CD4-positive, alpha-beta T cell (primary cell): ENCODE results near the gene PRPF31. TPM values are rescaled to one million over a fixed set of nuclear protein-coding genes. Genes with fewer than 3 reads are reported as not detected.

ENCODE experiments used
- ATAC-seq: fragments of 200-7000 bp; cut with Tn5 transposase; one replicate; pipeline ENCODE4 v1.10.0; 2022; ENCODE audit warnings: mild to moderate bottlenecking; ENCODE audit not compliant: poor library complexity
- CTCF ChIA-PET: fragments of 350-600 bp; sonication (Branson Sonifier 250); formaldehyde crosslinking; loops from one replicate; lab custom pipeline; 2021; ENCODE audit warnings: antibody characterized with exemption, inconsistent platforms; lab: Charles Lee
- POLR2A ChIA-PET: fragments of 350-600 bp; sonication (Branson Sonifier 250); formaldehyde crosslinking; loops from one replicate; lab custom pipeline; 2021; ENCODE audit warnings: antibody characterized with exemption, inconsistent platforms; lab: Charles Lee
- DNase-seq, 14 experiments: peaks; one replicate each; pipeline ENCODE4 v3.0.0-alpha.2; 2013 to 2020; ENCODE audit warnings: mixed read lengths in 2 of 14
- H3K27ac ChIP-seq, 2 donors: one replicate each; pipeline versions ENCODE4 v1.5.1 to v1.7.0; 2013; ENCODE audit warnings: low read length in 2 of 2, low read depth in 1 of 2, mild to moderate bottlenecking in 1 of 2
- H3K27me3 ChIP-seq, 2 experiments: 1 replicate in 1 of 2; 2 replicates in 1 of 2; pipeline versions ENCODE4 v1.6.1 to v1.7.0; 2013; ENCODE audit warnings: low read length in 2 of 2, control low read depth in 1 of 2, mild to moderate bottlenecking in 1 of 2, moderate library complexity in 1 of 2; ENCODE audit not compliant: insufficient read depth in 2 of 2, control insufficient read depth in 1 of 2
- H3K36me3 ChIP-seq: one replicate; pipeline ENCODE4 v1.6.1; 2013; ENCODE audit warnings: low read length, control low read depth; ENCODE audit not compliant: insufficient read depth
- H3K4me1 ChIP-seq: one replicate; pipeline ENCODE4 v1.6.1; 2013; ENCODE audit warnings: low read length, control low read depth; ENCODE audit not compliant: insufficient read depth
- H3K4me3 ChIP-seq: one replicate; pipeline ENCODE4 v1.5.1; 2013; ENCODE audit warnings: mild to moderate bottlenecking, low read length, moderate library complexity
- H3K9me3 ChIP-seq, 2 experiments: 1 replicate in 1 of 2; 2 replicates in 1 of 2; pipeline versions ENCODE4 v1.6.1 to v1.7.0; 2013; ENCODE audit warnings: low read length in 2 of 2, mild to moderate bottlenecking in 2 of 2, control low read depth in 1 of 2, moderate library complexity in 1 of 2; ENCODE audit not compliant: control insufficient read depth in 1 of 2, insufficient read depth in 1 of 2
- H3K27ac Mint-ChIP-seq: one replicate; pipeline ENCODE4 v1.8.0; 2020; ENCODE audit warnings: mixed read lengths
- H3K27me3 Mint-ChIP-seq: one replicate; pipeline ENCODE4 v1.8.0; 2021; ENCODE audit warnings: mixed read lengths
- H3K36me3 Mint-ChIP-seq: one replicate; pipeline ENCODE4 v1.8.0; 2021; ENCODE audit warnings: low read depth, mixed read lengths
- H3K4me1 Mint-ChIP-seq: one replicate; pipeline ENCODE4 v1.8.0; 2021; ENCODE audit warnings: low read depth, mixed read lengths
- H3K4me3 Mint-ChIP-seq: one replicate; pipeline ENCODE4 v1.8.0; 2020; ENCODE audit warnings: mild to moderate bottlenecking, mixed read lengths
- H3K9me3 Mint-ChIP-seq: one replicate; pipeline ENCODE4 v1.8.0; 2020; ENCODE audit warnings: mixed read lengths
- intact Hi-C, 2 experiments: fragments of 100-400 bp; cut with DNase I in 1 of 2; cut with micrococcal nuclease in 1 of 2; formaldehyde crosslinking; loops; one replicate each; pipeline versions ENCODE4 v1.15.1 to v1.9.0; 2023 to 2025; cut with DNase I, micrococcal nuclease
- total RNA-seq, 174 experiments: library from RNA in 2 of 174; stranded (reverse) in 2 of 174; gene quantifications; one replicate each; pipeline ENCODE4 v1.2.3 and lab custom pipeline; 2021 to 2026
- TF ChIP-seq, protein P1 (sequence below): fragments of 200-600 bp; IDR thresholded peaks from one replicate; pipeline ENCODE4 v1.8.0; 2022; ENCODE audit warnings: antibody characterized with exemption, mild to moderate bottlenecking

PRPF31 gene
- total RNA-seq, 2 experiments from 2014 or later = 52.9 to 55.9 TPM

DNA sequence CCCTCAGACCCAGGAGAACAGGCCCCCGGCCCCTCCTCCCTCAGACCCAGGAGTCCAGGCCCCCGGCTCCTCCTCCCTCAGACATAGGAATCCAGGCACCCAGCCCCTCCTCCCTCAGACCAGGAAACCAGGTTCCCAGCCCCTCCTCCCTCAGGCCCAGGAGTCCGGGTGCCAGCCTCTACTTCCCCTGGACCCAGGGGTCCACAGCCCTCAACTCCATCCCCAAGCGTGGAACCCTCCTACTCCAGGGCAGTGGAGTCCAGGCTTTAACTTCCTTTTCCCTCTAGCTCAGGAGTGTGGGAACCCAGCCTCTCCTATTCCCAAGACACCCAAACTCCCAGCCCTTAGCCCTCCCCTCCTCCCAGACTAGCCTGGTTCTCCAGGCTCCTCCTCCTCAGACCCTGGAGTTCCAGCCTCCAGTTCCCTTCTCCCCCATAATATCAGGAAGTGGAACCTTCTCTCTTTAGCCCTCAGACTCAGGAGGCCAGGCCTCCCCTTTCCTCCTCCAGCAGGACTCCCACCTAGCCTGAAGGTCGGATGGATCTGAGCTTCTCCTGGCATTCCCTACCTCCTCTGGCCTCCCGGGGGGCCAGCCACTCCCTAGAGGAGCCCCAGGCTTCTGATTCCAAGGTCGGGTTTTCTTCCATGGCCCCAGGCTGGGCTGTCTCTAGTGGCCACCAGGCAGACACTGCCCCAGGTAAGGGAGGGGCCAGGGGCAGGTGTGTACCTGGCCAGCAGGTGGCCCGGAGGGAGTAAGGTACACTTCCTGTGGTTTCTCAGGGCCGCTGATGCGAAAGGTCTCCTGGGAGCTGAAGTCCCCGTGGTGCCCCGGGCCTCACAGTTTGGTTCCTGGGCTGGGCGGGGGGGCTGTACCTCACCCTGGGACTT lies 57.2 kb downstream of the PRPF31 start, which contains the start of gene TMC4:
TSS of gene TMC4 (minus strand) at position 690 of the 888 bp plus-strand sequence. CDS start at position 647, 43 bp downstream.
- no peak within 1 kb of the TSS for H3K4me3 Mint-ChIP-seq
- H3K36me3 ChIP-seq = peaks cover 3% of the 10 kb centered on the region
- H3K27ac ChIP-seq = no peak within 1 kb of the TSS
- no peaks in the 10 kb centered on the region for H3K36me3 Mint-ChIP-seq
- H3K4me1 Mint-ChIP-seq = no peaks in the 10 kb centered on the region
- ATAC-seq (no peak), DNase-seq (peak in 2 of 14 experiments; percentile 25 to 46)
- no peaks in the 10 kb centered on the region for H3K27me3 Mint-ChIP-seq
- no peaks in the 10 kb centered on the region for H3K27me3 ChIP-seq
- peaks cover 19% of the 10 kb centered on the region for H3K4me1 ChIP-seq
- intact Hi-C loops = no loop called here
- TF ChIP-seq, protein P1, sequence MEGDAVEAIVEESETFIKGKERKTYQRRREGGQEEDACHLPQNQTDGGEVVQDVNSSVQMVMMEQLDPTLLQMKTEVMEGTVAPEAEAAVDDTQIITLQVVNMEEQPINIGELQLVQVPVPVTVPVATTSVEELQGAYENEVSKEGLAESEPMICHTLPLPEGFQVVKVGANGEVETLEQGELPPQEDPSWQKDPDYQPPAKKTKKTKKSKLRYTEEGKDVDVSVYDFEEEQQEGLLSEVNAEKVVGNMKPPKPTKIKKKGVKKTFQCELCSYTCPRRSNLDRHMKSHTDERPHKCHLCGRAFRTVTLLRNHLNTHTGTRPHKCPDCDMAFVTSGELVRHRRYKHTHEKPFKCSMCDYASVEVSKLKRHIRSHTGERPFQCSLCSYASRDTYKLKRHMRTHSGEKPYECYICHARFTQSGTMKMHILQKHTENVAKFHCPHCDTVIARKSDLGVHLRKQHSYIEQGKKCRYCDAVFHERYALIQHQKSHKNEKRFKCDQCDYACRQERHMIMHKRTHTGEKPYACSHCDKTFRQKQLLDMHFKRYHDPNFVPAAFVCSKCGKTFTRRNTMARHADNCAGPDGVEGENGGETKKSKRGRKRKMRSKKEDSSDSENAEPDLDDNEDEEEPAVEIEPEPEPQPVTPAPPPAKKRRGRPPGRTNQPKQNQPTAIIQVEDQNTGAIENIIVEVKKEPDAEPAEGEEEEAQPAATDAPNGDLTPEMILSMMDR = no peak
- CTCF ChIA-PET = interaction anchor here (1.1 kb wide), 1 partner anchor 14 kb away, joined by 4 read pairs; no protein-coding TSS in a partner anchor
- no peaks in the 10 kb centered on the region for H3K9me3 ChIP-seq
- POLR2A ChIA-PET = interaction anchor here (0.6 to 2.3 kb wide), 3 partner anchors 18 to 36 kb away, joined by 3 to 8 read pairs (median 3); partner anchors contain the start of genes CNOT3 and TSEN34
- H3K9me3 Mint-ChIP-seq = no peaks in the 10 kb centered on the region
- no peak within 1 kb of the TSS for H3K27ac Mint-ChIP-seq
- no peak within 1 kb of the TSS for H3K4me3 ChIP-seq

DNA sequence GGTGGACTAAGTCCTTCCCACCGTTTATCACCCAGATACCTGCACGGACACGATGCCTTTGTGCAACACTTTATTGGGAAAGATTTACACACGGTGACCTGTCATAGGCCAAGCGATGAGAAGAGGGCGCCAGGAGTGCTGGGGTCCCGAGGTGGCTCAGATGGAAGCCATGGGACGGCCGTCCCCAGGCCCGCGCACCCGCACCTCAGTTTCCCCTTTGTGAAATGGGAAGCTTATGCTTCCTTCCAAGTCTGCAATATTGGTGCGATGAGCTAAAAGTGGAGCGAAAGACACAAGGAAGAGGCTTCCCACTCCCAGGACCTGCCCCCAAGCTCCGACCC lies 57.8 kb downstream of the PRPF31 start:
- TF ChIP-seq, protein P1 = no peak
- Mint-ChIP-seq H3K9me3 (no peaks in the 10 kb centered on the region), H3K27me3 (no peaks in the 10 kb centered on the region), H3K36me3 (peaks cover 3% of the 10 kb centered on the region), H3K27ac (no peak overlapping the region), H3K4me3 (no peak overlapping the region), H3K4me1 (no peaks in the 10 kb centered on the region)
- H3K4me1 ChIP-seq = peaks cover 16% of the 10 kb centered on the region
- no peak overlapping the region for H3K4me3 ChIP-seq
- intact Hi-C loops = no loop called here
- no peaks in the 10 kb centered on the region for H3K9me3 ChIP-seq
- POLR2A ChIA-PET = interaction anchor here (0.6 to 2.3 kb wide), 3 partner anchors 18 to 36 kb away, joined by 3 to 8 read pairs (median 3); partner anchors contain the start of genes CNOT3 and TSEN34
- ATAC-seq (no peak), DNase-seq (no peak)
- CTCF ChIA-PET = interaction anchor here (1.1 kb wide), 1 partner anchor 13 kb away, joined by 4 read pairs; no protein-coding TSS in a partner anchor
- peaks cover 3% of the 10 kb centered on the region for H3K36me3 ChIP-seq
- no peak overlapping the region for H3K27ac ChIP-seq
- no peaks in the 10 kb centered on the region for H3K27me3 ChIP-seq

DNA sequence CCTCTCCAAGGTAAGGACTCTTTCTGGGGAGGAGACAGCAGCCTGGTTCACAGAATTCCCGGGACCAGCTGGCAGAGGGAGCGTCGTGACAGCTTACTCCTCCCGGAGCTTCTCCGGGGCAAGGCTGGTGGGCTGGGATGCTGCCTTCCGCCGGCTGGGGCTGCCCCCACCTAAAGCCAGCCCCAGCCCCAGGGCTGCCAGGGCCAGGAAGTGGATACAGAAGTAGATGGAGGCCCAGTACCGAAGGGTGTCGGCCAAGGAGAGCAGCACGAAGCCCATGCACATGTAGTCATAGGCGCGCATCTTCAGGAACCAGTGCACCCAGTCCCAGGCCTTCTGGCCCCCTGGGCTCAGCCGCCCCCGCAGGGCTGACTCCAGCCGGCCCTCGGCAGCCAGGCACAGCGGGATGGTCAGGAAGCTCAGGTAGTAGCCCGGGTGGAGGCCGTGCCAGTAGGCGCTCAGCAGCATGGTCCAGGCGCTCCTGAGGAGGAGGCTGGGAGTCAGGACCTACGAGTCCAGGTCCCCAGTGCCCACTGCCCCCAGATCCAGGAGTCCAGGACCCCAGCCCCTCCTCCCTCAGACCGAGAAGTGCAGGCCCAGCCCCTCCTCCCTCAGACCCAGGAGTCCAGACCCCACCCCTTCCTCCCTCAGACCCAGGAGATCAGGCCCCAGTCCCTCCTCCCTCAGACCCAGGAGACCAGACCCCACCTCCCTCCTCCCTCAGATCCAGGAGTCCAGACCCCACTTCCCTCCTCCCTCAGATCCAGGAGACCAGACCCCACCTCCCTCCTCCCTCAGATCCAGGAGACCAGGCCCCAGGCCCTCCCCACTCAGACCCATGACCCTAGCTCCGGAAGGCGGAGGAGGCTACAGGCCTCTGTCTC lies 58.6 kb downstream of the PRPF31 start:
- no peaks in the 10 kb centered on the region for H3K27me3 Mint-ChIP-seq
- Histone ChIP-seq H3K4me3 (no peak overlapping the region), H3K27ac (no peak overlapping the region), H3K4me1 (peaks cover 12% of the 10 kb centered on the region), H3K36me3 (peaks cover 3% of the 10 kb centered on the region), H3K27me3 (no peaks in the 10 kb centered on the region), H3K9me3 (no peaks in the 10 kb centered on the region)
- DNase-seq = peak in 1 of 14 experiments; percentile 22
- TF ChIP-seq, protein P1 = no peak
- ChIA-PET POLR2A (interaction anchor here (0.7 to 2.3 kb wide), 3 partner anchors 15 to 37 kb away, joined by 3 to 8 read pairs (median 3); partner anchors contain the start of genes CNOT3, MBOAT7 and TSEN34), CTCF (interaction anchor here (1.1 kb wide), 1 partner anchor 12 kb away, joined by 4 read pairs; no protein-coding TSS in a partner anchor)
- ATAC-seq = no peak
- no peaks in the 10 kb centered on the region for H3K4me1 Mint-ChIP-seq
- intact Hi-C loops = no loop called here
- no peak overlapping the region for H3K27ac Mint-ChIP-seq
- H3K4me3 Mint-ChIP-seq = no peak overlapping the region
- H3K36me3 Mint-ChIP-seq = peaks cover 10% of the 10 kb centered on the region
- no peaks in the 10 kb centered on the region for H3K9me3 Mint-ChIP-seq
